HG03558 (cell line): ENCODE measurements around the gene GSG1L.

Source experiments
- ATAC-seq: cut with Tn5 transposase; IDR thresholded peaks from one replicate; pipeline ENCODE4 v1.9.1; 2021; ENCODE audit warnings: moderate number of reproducible peaks; ENCODE audit not compliant: unreplicated experiment; ENCODE audit errors: extremely low read depth

Gene GSG1L

GRCh38 chr16:27768651-27769272 is 294.8 kb downstream of the GSG1L start:
- no peak for ATAC-seq

GRCh38 chr16:27767971-27768591 is 295.4 kb downstream of the GSG1L start:
- ATAC-seq, result no peak

- no peak for ATAC-seq
Measured at GRCh38 chr16:27767081-27767480, 296.4 kb downstream of the GSG1L start.

GRCh38 chr16:27766236-27766925 is 297.1 kb downstream of the GSG1L start:
- ATAC-seq, result no peak

- no peak for ATAC-seq
Measured at GRCh38 chr16:27764869-27765675, 298.4 kb downstream of the GSG1L start.

GRCh38 chr16:27764427-27764826 is 299.1 kb downstream of the GSG1L start:
- ATAC-seq, result no peak

GRCh38 chr16:27762441-27762840 is 301.1 kb downstream of the GSG1L start:
- no peak for ATAC-seq

- ATAC-seq, result no peak
Measured at GRCh38 chr16:27761816-27762215, 301.7 kb downstream of the GSG1L start.

- ATAC-seq, result no peak
Measured at GRCh38 chr16:27760789-27761176, 302.7 kb downstream of the GSG1L start.

- ATAC-seq, result no peak
Measured at GRCh38 chr16:27759967-27760788, 303.3 kb downstream of the GSG1L start.

GRCh38 chr16:27759301-27759871 is 304.1 kb downstream of the GSG1L start:
- no peak for ATAC-seq

- ATAC-seq, result no peak
Measured at GRCh38 chr16:27758544-27758943, 305.0 kb downstream of the GSG1L start.

GRCh38 chr16:27756206-27756970 is 307.1 kb downstream of the GSG1L start:
- ATAC-seq, result no peak

- no peak for ATAC-seq
Measured at GRCh38 chr16:27754788-27755690, 308.5 kb downstream of the GSG1L start.

GRCh38 chr16:27753563-27753962 is 310.0 kb downstream of the GSG1L start:
- ATAC-seq, result no peak

GRCh38 chr16:27752241-27752640 is 311.3 kb downstream of the GSG1L start:
- ATAC-seq, result no peak

GRCh38 chr16:27751676-27752075 is 311.8 kb downstream of the GSG1L start:
- ATAC-seq, result no peak

- no peak for ATAC-seq
Measured at GRCh38 chr16:27751233-27751632, 312.3 kb downstream of the GSG1L start.
